ENCODE results near the gene ABCB1. TPM values are rescaled to one million over a fixed set of nuclear protein-coding genes. Genes with fewer than 3 reads are reported as not detected.

The ABCB1 gene
- total and polyA plus RNA-seq, 10 of the 15 experiments (the other 5 are each of a cell fraction or from before 2014, with no cell fraction given): 0.40 to 13.9 (median 1.9) TPM

DNA sequence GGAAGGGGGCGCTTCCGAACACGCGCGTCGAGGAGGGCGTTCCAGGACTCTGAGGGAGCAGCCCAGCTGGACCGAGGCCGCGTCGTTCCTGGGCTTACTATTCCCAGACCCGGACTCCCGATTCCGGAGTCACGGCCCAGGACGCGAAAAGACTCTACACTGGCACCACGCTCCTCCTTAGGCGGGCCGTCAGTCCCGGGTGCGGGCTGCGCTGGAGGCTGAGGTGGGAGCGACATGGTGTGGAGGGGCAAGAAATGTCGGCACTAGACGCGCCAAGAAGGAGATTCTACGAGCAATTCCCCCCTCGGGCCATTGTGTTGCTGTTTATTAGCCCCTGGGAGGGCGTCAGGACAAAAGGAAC is 26.9 kb upstream of the ABCB1 start:
- H3K4me3 ChIP-seq: peak overlapping the region; percentile 69; the same call in 1 of the 2 replicates
- no peaks in the 10 kb centered on the region for H3K27me3 ChIP-seq (replicated peaks in 1 of 2; ENCODE audit: control insufficient read depth in 2 of 2, insufficient read depth in 2 of 2, low read length in 1 of 2)
- H3K9ac ChIP-seq (ENCODE audit: control insufficient read depth, insufficient read depth, low read length): no peak overlapping the region
- H4K20me1 ChIP-seq (ENCODE audit: control insufficient read depth, insufficient read depth): no peaks in the 10 kb centered on the region
- RAD21 ChIA-PET (ENCODE audit: unreplicated experiment): interaction anchor here (1.1 kb wide), 1 partner anchor 484 kb away, joined by 3 read pairs; no protein-coding TSS in a partner anchor
- intact Hi-C loops (cut with micrococcal nuclease; ENCODE audit: unreplicated experiment) (loop anchor here (10.0 kb wide), 1 partner anchor 313 kb away; no protein-coding TSS in a partner anchor), in situ Hi-C loops (cut with MboI) (no loop called here)
- DNase-seq (ENCODE audit: low read depth, low spot score): no peak
- no peaks in the 10 kb centered on the region for H3K36me3 ChIP-seq (ENCODE audit: control insufficient read depth in 2 of 2, insufficient read depth in 2 of 2, low read length in 1 of 2)
- no TSS peak for BruUV-seq (replicated peaks)
- H3K4me1 ChIP-seq (ENCODE audit: control insufficient read depth, insufficient read depth, low read length): peaks cover 10% of the 10 kb centered on the region; the same call in 1 of the 2 replicates
- no peak for FAIRE-seq
- CTCF ChIA-PET: interaction anchor here (0.8 to 2.1 kb wide), 3 partner anchors 12 to 121 kb away, joined by 3 to 5 read pairs (median 4); no protein-coding TSS in a partner anchor
- peak overlapping the region; percentile 98 for H3K4me2 ChIP-seq (ENCODE audit: control insufficient read depth, insufficient read depth)
- 0 out of 2 replicates have a peak, but pooled peaks have one; percentile 17 for TF ChIP-seq SIN3A (IDR thresholded peaks at IDR 0.05; ENCODE audit: low read depth, low read length)
- TF ChIP-seq CBX5 (IDR thresholded peaks at IDR 0.05; ENCODE audit: low read depth): no peak
- TF ChIP-seq SUPT20H (IDR thresholded peaks at IDR 0.05; ENCODE audit: borderline replicate concordance, control insufficient read depth, low read depth, low read length): no peak
- TF ChIP-seq LARP7 (IDR thresholded peaks at IDR 0.05): no peak
- no peak for TF ChIP-seq RELB (IDR thresholded peaks at IDR 0.05; ENCODE audit: low read depth)
- TF ChIP-seq CEBPB (IDR thresholded peaks at IDR 0.05; ENCODE audit: borderline replicate concordance in 1 of 2, low read depth in 2 of 2, low read length in 2 of 2): no peak
- TF ChIP-seq ZNF592 (IDR thresholded peaks at IDR 0.05): no peak
- no peak overlapping the region for H3K27ac ChIP-seq (ENCODE audit: control insufficient read depth, insufficient read depth)
- POLR2A ChIA-PET: no interaction called here
- peak; percentile 30 for ATAC-seq
- H3K79me2 ChIP-seq (ENCODE audit: control insufficient read depth, insufficient read depth, low read length): no peaks in the 10 kb centered on the region
- WGBS (ENCODE audit: insufficient coverage, insufficient replicate concordance, low lambda C conversion rate, missing lambda C conversion rate): 26% methylated on average over 30 of the region's 30 CpGs
- peak overlapping the region; percentile 84 for H2AFZ ChIP-seq (ENCODE audit: control insufficient read depth, low read depth, low read length)
- no peaks in the 10 kb centered on the region for H3K9me3 ChIP-seq (replicated peaks; ENCODE audit: control insufficient read depth, insufficient read depth, low read length)
- SMC1A ChIA-PET (ENCODE audit: uncharacterized antibody, unreplicated experiment): interaction anchor here (1.2 to 2.2 kb wide), 2 partner anchors 28 to 209 kb away, joined by 3 to 7 read pairs; partner anchors contain the start of gene ABCB1

Measured in GM12878 (cell line).